Measurements from ENCODE around the gene DISP2. TPM values are rescaled to one million over a fixed set of nuclear protein-coding genes. Genes with fewer than 3 reads are reported as not detected.

Gene DISP2
- total and polyA plus RNA-seq, 2 of the 8 experiments (the other 6 are each of a cell fraction or from before 2014, with no cell fraction given), result 0.45 to 1.2 TPM

GRCh38 chr15:40365016-40365415 lies 7.0 kb downstream of the DISP2 start (continued):
- TF ChIP-seq CHD7 (IDR thresholded peaks at IDR 0.05; ENCODE audit: insufficient replicate concordance, low read length), result no peak
- TF ChIP-seq SIN3A (conservative IDR thresholded peaks at IDR 0.05 in 1 of 2, IDR thresholded peaks at IDR 0.05 in 1 of 2; ENCODE audit: low read depth in 1 of 2, low read length in 2 of 2), result no peak
- TF ChIP-seq E2F6 (IDR thresholded peaks at IDR 0.05), result no peak
- no peak for TF ChIP-seq CREB1 (IDR thresholded peaks at IDR 0.05)
- no peak for TF ChIP-seq SIX5 (IDR thresholded peaks at IDR 0.05; ENCODE audit: low read depth, low read length)
- TF ChIP-seq ASH2L (IDR thresholded peaks at IDR 0.05; ENCODE audit: low read length), result no peak
- TF ChIP-seq TAF7 (optimal IDR thresholded peaks at IDR 0.05; ENCODE audit: borderline replicate concordance, low read depth, low read length), result no peak
- TF ChIP-seq CEBPB (IDR thresholded peaks at IDR 0.05; ENCODE audit: low read depth, low read length), result no peak
- TF ChIP-seq TEAD4 (IDR thresholded peaks at IDR 0.05; ENCODE audit: low read depth, low read length), result no peak
- TF ChIP-seq BCL11A (IDR thresholded peaks at IDR 0.05; ENCODE audit: low read depth in 2 of 2, low read length in 2 of 2), result no peak
- no peak for TF ChIP-seq EGR1 (IDR thresholded peaks at IDR 0.05; ENCODE audit: borderline replicate concordance, low read depth, low read length)
- TF ChIP-seq SAP30 (IDR thresholded peaks at IDR 0.05; ENCODE audit: insufficient read depth, insufficient replicate concordance, low read length), result no peak

All from H1 (cell line).